Raji (cell line): ENCODE results near the gene ANAPC4.
A peak's percentile ranks its signal among the peaks of the same experiment; 100 is the strongest.

Experiments
- POLR2A ChIP-seq: IDR thresholded peaks from 2 replicates; pipeline ENCODE4 v1.6.1; 2011; ENCODE audit warnings: low read depth, low read length, control low read depth; ENCODE audit not compliant: insufficient read depth

Gene ANAPC4

GRCh38 chr4:25376754-25377571 is at the start of gene ANAPC4:
ANAPC4 (plus strand) TSS chr4:25377263; CDS start chr4:25377428, 165 bp downstream.
- TF ChIP-seq POLR2A: peak; percentile 89

DNA sequence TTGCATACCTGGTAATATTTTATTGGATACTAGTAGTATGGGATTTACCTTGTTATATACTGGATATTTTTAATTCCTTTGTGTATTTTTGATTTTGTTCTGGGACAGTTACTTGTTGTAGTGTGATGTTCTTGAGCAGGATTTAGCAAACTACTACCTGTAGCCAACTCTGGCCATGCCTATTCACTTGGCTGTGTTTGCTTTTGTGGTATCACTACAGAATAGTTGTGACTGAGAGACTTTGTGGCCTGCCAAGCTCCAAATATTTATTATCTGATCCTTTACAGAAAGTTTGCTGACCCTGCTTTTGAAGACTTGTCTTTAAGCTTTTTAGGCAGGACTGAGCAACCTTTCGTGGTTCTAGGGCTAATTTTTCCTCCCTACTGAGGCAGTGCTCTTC is 46.7 kb upstream of the ANAPC4 start:
- no peak for TF ChIP-seq POLR2A

DNA sequence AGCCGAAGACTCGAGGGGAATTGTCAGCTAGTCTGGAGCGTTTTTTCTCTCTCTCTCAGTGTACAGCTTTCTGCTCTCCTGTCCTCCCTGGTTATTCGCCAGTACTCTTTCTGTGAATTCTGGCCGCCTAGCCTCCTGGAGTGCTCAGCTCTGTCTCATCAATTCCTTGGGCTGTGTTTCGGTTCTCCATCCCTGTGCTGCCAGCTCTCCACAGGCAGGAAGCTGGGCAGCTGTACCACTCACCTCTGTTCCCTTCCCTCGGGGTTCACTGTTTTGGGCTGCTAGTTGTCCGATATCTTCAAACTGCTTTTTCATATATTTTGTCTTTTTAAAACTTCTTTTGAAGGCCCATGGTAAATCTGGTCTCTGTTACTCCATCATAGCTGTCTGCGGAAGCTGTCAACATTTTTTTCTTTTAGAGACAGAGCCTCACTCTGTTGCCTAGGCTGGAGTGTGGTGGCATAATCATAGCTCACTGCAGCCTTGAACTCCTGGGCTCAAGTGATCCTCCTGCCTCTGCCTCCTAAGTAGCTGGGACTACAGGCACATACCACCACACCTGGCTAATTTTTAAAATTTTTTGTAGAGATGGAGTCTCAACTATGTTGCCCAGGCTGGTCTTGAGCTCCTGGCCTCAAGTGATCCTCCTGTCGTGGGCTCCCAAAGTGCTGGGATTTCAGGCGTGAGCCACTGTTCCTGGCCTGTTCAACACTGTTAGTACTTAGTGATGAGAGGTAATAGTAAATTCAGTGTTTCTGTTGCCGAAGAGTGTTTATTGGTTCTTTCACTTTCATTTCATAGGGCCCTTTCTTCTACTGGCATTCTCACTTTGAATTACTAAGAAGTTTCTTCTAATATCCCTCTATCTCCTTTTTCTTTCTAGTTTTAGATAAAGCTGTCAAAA is 45.9 kb upstream of the ANAPC4 start:
- TF ChIP-seq POLR2A: no peak

DNA sequence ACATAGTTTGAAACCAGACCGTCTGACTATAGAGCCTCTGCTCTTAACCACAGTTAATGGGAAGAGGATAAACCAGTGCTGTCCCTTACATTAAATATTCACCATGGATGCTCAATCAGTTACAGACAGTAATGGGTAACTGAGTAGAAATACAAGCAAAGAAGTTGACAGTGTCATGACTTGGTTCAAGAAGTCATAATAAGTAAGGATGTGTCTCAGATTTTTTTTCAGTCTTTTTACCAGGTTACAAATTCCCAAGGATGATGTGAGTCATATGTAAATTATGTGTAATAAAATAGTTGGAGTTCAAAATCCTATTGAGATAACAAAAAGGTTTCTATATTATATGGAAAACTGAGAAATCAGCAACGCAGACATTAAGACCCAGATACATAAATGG is 33.4 kb upstream of the ANAPC4 start:
- no peak for TF ChIP-seq POLR2A

GRCh38 chr4:25345744-25346143 is 31.3 kb upstream of the ANAPC4 start:
- no peak for TF ChIP-seq POLR2A

DNA sequence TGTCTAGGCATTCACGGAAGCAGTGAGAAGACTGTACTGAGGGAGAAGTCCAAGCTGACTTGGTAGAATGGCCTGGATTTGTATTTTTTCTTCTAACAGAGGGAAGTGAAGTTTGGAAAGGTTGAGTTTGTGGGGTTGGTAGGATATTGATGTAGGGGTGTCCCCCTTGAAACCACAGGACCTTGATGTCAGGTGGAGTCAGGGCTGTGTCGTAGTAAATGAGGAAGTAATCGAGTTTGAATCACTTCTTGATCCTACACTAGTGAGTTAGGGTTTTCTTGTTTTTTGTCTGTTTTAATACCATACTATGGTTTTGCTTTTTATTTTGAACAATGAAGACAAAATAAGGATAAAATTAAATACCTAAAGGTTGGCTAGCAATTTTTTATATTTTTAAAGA is 30.1 kb upstream of the ANAPC4 start:
- no peak for TF ChIP-seq POLR2A

GRCh38 chr4:25347473-25347872 is 29.6 kb upstream of the ANAPC4 start:
- no peak for TF ChIP-seq POLR2A

DNA sequence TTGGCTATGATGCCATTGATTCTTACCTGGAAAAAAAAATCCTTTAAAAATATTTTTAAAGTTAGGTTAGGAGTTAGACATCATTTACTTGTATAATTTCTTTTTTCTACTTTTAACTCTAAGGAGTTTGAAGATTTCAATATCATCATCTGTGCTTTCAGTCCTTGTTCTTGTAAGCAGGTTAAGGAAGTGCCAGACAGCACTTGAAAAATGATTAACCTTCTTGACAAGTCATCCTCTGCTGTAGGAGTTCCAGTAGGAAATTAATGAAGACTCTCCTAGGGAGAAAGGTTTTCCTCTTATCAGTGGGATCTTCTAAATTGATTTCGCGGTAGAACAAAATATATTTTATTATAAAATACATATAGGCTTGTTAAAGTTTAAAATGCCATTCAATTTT is 29.1 kb upstream of the ANAPC4 start:
- TF ChIP-seq POLR2A: no peak

DNA sequence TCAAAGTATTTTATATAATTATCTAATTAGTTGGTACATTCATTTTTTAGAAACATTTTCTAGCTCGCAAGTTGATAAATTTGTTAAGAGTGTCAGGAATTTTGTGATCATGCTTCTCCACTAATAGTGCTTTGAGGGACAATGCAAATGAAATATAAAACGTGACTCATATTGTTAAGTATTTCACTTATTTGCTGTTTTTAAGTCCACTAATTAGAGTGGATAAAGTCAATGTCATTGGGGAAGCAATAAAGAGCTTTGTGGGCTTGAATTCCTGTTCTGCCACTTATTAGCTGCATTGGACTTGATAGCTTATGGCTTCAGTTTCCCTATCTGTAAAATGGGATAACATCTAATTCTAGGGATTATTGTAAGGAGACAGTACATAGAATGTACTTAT is 26.5 kb upstream of the ANAPC4 start:
- no peak for TF ChIP-seq POLR2A

DNA sequence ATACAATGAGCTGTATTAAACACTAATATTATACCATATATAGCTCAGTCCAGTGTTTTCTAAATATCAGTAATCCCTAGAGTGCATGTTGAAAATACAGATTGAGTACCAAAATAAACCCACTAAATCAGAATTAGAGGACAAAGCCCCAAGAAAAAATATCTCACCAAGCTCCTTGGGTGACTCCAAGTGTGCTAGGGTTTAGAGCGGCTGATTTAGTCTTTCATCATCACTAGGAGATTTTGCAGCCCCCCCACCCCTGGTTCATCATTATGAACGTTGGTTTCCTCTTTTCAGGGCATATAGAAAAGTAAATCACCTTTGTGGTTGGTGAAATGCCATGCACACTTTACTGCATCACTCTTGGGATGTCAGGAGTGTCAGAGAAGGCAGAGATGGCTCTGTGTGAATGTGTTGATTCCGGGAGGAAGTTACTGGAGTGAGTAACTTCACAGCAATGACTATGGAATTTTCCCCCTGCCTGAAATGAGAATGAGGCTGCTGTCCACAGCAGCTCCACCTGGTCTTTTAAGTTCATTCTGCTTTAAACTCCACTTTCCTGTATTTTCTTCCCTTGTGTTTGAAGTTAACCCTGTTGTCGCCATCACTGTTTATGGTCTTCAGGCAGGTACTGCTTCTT is 25.2 kb upstream of the ANAPC4 start:
- no peak for TF ChIP-seq POLR2A

DNA sequence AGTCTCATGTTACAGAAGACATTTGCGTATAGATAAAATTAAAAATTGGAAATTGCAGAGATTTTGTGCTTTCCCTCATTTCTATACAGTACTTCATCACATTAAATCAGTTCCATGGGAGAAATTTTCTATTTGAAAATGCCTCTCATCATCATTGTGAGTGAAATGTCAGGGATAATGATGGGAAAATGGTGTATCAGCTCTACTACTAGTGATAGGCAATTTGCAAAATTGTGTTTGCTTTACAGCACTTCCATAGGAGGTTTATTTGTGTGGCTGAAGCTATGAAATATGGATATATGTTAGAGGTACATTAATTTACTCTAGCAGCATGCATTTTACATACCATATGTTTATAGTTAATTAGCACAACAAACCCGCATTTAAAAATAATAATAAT is 21.0 kb upstream of the ANAPC4 start:
- TF ChIP-seq POLR2A: no peak

DNA sequence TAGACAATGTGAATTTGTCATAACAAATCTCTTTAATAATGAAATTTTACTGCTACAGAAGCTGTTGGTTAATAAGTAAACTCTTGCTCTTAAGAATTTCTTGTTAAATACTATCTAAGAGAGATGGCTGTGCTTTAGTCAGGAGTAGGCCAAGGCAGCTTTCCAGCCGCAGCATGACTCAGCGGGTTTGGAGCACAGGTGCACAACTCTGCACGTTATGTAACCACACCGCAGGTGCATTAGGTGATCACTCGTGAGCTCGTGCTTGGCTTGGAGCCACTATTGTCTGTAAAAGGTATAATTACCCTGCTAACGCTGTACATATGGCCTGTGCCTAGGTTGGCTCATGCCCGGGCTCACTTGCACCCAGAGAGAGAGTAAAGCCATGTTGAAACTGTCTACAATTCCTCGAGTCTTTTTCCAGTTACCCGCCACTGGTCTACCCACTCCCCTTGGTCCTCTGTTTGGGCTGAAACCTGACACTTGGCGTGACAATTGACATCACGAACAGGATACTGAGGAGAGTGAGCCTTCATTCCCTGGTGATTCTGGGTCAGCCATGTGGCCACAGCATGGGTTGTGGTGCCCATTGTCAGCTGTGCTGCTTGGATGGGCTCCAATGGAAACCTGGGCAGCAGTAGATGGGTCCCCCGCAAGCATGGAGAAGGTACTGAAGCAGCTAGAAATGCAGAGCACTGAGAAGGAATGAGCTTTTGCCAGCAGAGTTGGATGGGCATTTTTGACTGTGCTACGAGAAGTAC is 18.4 kb upstream of the ANAPC4 start:
- no peak for TF ChIP-seq POLR2A

DNA sequence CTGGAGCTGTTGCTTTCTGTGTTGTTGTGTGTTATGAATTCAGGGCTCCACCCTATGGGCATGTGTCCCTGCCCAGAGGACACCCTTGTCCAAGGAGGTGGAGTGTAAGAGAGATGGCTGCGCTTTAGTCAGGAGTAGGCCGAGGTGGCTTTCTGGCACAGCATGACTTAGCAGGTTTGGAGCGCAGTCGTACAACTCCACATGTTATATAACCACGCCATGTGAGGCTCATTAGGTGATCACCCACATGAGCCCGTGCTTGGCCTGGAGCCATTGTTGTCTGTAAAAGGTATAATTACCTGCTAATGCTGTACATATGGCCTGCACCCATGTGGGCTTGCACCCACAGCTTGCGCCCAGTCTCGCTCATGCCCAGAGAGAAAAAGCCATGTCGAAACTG is 15.8 kb upstream of the ANAPC4 start:
- no peak for TF ChIP-seq POLR2A

DNA sequence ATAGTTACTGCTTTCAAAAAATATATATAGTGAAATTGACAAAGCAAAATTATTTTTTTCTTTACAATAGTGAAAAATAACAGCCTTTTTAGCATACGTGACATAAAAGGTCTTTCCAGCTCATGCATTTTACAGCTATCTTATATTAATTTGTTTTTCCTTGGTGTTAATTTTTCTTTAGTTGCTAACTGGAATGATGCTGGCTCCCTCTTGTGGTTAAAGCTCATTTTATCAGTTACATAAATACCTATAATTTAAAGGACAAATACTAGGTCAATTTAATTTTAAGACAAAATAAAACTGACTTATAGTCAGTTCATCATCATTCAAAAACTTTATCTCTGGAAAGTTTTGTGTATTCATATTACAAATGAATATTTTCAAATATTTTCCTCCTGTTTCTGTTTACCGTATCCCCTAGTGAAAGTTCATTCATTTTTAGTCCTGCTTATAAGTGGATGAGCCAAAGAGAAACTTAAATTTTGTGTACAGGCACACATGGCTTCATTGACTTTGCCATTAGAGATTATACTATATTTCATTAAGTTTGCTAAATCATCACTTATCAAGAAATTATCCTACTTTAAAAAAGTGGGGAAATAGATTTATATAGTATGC is 9.9 kb upstream of the ANAPC4 start:
- TF ChIP-seq POLR2A: no peak
